Urinary bladder (tissue), 4 donors: ENCODE data around the gene FBL. TPM values are rescaled to one million over a fixed set of nuclear protein-coding genes. Genes with fewer than 3 reads are reported as not detected.

ENCODE experiments used
- DNase-seq: peaks from one replicate; pipeline ENCODE4 v3.0.0-alpha.2; 2015; ENCODE audit errors: extremely low spot score
- H3K27ac ChIP-seq: one replicate; pipeline ENCODE4 v1.5.1; 2013; ENCODE audit warnings: low read depth, mild to moderate bottlenecking, moderate library complexity
- H3K36me3 ChIP-seq: one replicate; pipeline ENCODE4 v1.6.1; 2013; ENCODE audit warnings: mild to moderate bottlenecking, moderate library complexity; ENCODE audit not compliant: insufficient read depth
- H3K4me1 ChIP-seq: one replicate; pipeline ENCODE4 v1.6.1; 2013; ENCODE audit warnings: mild to moderate bottlenecking, moderate library complexity; ENCODE audit not compliant: insufficient read depth
- H3K4me3 ChIP-seq: one replicate; pipeline ENCODE4 v1.5.1; 2013; ENCODE audit warnings: low read depth, low read length
- WGBS: extraction: QIAGEN DNeasy Blood & Tissue Kit; methylation state at CpG from one replicate; pipeline ENCODE4 v1.1.7; 2013; 5-methylcytosine and 5-hydroxymethylcytosine counted together
- polyA plus RNA-seq: library from polyadenylated mRNA; stranded (reverse); fragments of 200-250 nt; gene quantifications from one replicate; pipeline ENCODE4 v1.2.3, GENCODE V29; 2013
- total RNA-seq: library from RNA; depleted of rRNA; stranded (reverse); fragments of >200 nt; gene quantifications from one replicate; pipeline ENCODE4 v1.2.3, GENCODE V29; 2014
- donor health status: healthy with polysubstance abuse.
- donor health status: healthy.

The FBL gene
- total and polyA plus RNA-seq, 2 donors, result 146 to 281 TPM

GRCh38 chr19:39870171-39870971 lies 24.2 kb upstream of the FBL start:
- no peak for DNase-seq
- Histone ChIP-seq H3K4me1 (no peaks in the 10 kb centered on the region), H3K27ac (no peak overlapping the region), H3K36me3 (no peaks in the 10 kb centered on the region), H3K4me3 (no peak overlapping the region)
- WGBS, result 43% methylated on average over 16 of the region's 16 CpGs

GRCh38 chr19:39867952-39868351 lies 21.8 kb upstream of the FBL start:
- 93% methylated on average over 6 of the region's 6 CpGs for WGBS
- Histone ChIP-seq H3K4me3 (no peak overlapping the region), H3K27ac (no peak overlapping the region), H3K36me3 (no peaks in the 10 kb centered on the region), H3K4me1 (no peaks in the 10 kb centered on the region)
- DNase-seq, result no peak

GRCh38 chr19:39867133-39867532 lies 21.0 kb upstream of the FBL start:
- no peak overlapping the region for H3K4me3 ChIP-seq
- no peaks in the 10 kb centered on the region for H3K4me1 ChIP-seq
- 89% methylated on average over 2 of the region's 2 CpGs for WGBS
- no peak overlapping the region for H3K27ac ChIP-seq
- DNase-seq, result no peak
- no peaks in the 10 kb centered on the region for H3K36me3 ChIP-seq

GRCh38 chr19:39865953-39866352 lies 19.8 kb upstream of the FBL start:
- H3K36me3 ChIP-seq, result no peaks in the 10 kb centered on the region
- 86% methylated on average over 5 of the region's 5 CpGs for WGBS
- no peaks in the 10 kb centered on the region for H3K4me1 ChIP-seq
- H3K4me3 ChIP-seq, result no peak overlapping the region
- no peak overlapping the region for H3K27ac ChIP-seq
- DNase-seq, result no peak

GRCh38 chr19:39865186-39865585 lies 19.0 kb upstream of the FBL start:
- Histone ChIP-seq H3K36me3 (no peaks in the 10 kb centered on the region), H3K27ac (no peak overlapping the region), H3K4me3 (no peak overlapping the region), H3K4me1 (no peaks in the 10 kb centered on the region)
- WGBS, result 89% methylated on average over 2 of the region's 2 CpGs
- no peak for DNase-seq

- H3K4me1 ChIP-seq, result no peaks in the 10 kb centered on the region
- H3K4me3 ChIP-seq, result no peak overlapping the region
- no peaks in the 10 kb centered on the region for H3K36me3 ChIP-seq
- whole genome bisulfite sequencing, result 82% methylated on average over 2 of the region's 2 CpGs
- no peak for DNase-seq
- no peak overlapping the region for H3K27ac ChIP-seq
Observed at GRCh38 chr19:39864118-39864517, 17.9 kb upstream of the FBL start.

- 69% methylated on average over 11 of the region's 11 CpGs for WGBS
Observed at GRCh38 chr19:39858541-39858940, 12.4 kb upstream of the FBL start.

GRCh38 chr19:39852882-39853281 lies 6.7 kb upstream of the FBL start:
- no peak for DNase-seq
- WGBS, result 88% methylated on average over 7 of the region's 7 CpGs
- Histone ChIP-seq H3K4me3 (no peak overlapping the region), H3K27ac (no peak overlapping the region), H3K36me3 (no peaks in the 10 kb centered on the region), H3K4me1 (no peaks in the 10 kb centered on the region)

More at GRCh38 chr19:39858541-39858940, 12.4 kb upstream of the FBL start:
- Histone ChIP-seq H3K36me3 (no peaks in the 10 kb centered on the region), H3K4me3 (no peak overlapping the region), H3K4me1 (no peaks in the 10 kb centered on the region), H3K27ac (no peak overlapping the region)
- peak; percentile 25 for DNase-seq

GRCh38 chr19:39850892-39851291 lies 4.7 kb upstream of the FBL start:
- no peaks in the 10 kb centered on the region for H3K4me1 ChIP-seq
- H3K27ac ChIP-seq, result no peak overlapping the region
- 89% methylated on average over 2 of the region's 2 CpGs for WGBS

GRCh38 chr19:39848392-39848791 lies 2.2 kb upstream of the FBL start:
- Histone ChIP-seq H3K36me3 (no peaks in the 10 kb centered on the region), H3K27ac (no peak overlapping the region), H3K4me1 (no peaks in the 10 kb centered on the region), H3K4me3 (no peak overlapping the region)
- no peak for DNase-seq
- WGBS, result 91% methylated on average over 4 of the region's 4 CpGs

More at GRCh38 chr19:39850892-39851291, 4.7 kb upstream of the FBL start:
- H3K4me3 ChIP-seq, result no peak overlapping the region
- DNase-seq, result no peak
- H3K36me3 ChIP-seq, result no peaks in the 10 kb centered on the region

- Histone ChIP-seq H3K4me3 (no peak overlapping the region), H3K27ac (no peak overlapping the region), H3K36me3 (no peaks in the 10 kb centered on the region), H3K4me1 (no peaks in the 10 kb centered on the region)
- WGBS, result 79% methylated on average over 6 of the region's 6 CpGs
- no peak for DNase-seq
Observed at GRCh38 chr19:39847525-39847924, 1.3 kb upstream of the FBL start.

- peak overlapping the region; percentile 72 for H3K27ac ChIP-seq
- DNase-seq, result no peak
- no peaks in the 10 kb centered on the region for H3K36me3 ChIP-seq
- WGBS, result 42% methylated on average over 12 of the region's 12 CpGs
- peak overlapping the region; percentile 74 for H3K4me3 ChIP-seq
- H3K4me1 ChIP-seq, result no peaks in the 10 kb centered on the region
Observed at GRCh38 chr19:39846678-39847486, 703 bp upstream of the FBL start.

GRCh38 chr19:39845584-39845932 lies 621 bp downstream of the FBL start:
- Histone ChIP-seq H3K4me3 (peak overlapping the region; percentile 74), H3K4me1 (no peaks in the 10 kb centered on the region), H3K27ac (no peak overlapping the region), H3K36me3 (no peaks in the 10 kb centered on the region)
- no peak for DNase-seq
- 1% methylated on average over 17 of the region's 17 CpGs for WGBS

- H3K4me3 ChIP-seq, result peak overlapping the region; percentile 74
- no peaks in the 10 kb centered on the region for H3K4me1 ChIP-seq
- H3K27ac ChIP-seq, result no peak overlapping the region
- 27% methylated on average over 5 of the region's 5 CpGs for WGBS
- DNase-seq, result no peak
- H3K36me3 ChIP-seq, result no peaks in the 10 kb centered on the region
Observed at GRCh38 chr19:39845172-39845571, 1.0 kb downstream of the FBL start.
